Measurements from ENCODE around the gene SDF4.

DNA sequence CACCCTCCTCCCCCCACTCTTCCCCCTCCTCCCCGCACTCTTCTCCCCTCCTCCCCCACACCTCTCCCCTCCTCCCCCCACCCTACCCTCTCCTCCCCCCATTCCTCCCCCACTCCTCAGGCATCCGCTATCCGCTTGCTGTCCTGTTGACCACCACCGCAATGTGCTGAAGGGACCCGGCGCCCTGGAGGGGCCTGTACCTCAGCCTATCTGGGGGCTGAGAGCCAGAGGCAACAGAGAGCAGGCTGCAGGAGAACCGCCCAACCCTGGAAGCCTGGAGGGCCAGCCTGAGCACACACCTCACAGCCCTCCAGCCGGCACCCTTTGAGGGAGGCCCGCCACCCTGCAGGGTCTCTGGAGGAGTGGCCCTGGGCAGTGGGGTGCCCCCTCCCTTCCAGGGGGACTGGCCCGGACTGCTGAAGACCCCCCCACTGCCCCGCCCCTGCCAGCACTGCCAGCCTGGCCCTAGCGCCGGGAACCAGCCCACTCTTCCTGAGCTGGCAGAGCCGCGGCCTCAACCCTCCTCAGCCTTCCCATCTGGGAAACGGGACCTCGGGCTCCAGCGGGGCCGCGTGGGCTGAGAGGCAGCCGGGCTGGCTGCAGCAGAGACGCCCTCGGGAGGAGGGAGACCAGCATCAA lies 13.5 kb upstream of the SDF4 start:
- no peak for TF ChIP-seq CTCF (IDR thresholded peaks at IDR 0.05; ENCODE audit: low read depth, low read length)
- no peak for TF ChIP-seq EZH2phosphoT487 (IDR thresholded peaks at IDR 0.05; ENCODE audit: low read depth)

Data from OCI-LY3 (cell line).